Raji (cell line): ENCODE results near the gene RADIL.

Experiments used
- POLR2A ChIP-seq: IDR thresholded peaks from 2 replicates; pipeline ENCODE4 v1.6.1; 2011; ENCODE audit warnings: low read depth, low read length, control low read depth; ENCODE audit not compliant: insufficient read depth

RADIL gene

DNA sequence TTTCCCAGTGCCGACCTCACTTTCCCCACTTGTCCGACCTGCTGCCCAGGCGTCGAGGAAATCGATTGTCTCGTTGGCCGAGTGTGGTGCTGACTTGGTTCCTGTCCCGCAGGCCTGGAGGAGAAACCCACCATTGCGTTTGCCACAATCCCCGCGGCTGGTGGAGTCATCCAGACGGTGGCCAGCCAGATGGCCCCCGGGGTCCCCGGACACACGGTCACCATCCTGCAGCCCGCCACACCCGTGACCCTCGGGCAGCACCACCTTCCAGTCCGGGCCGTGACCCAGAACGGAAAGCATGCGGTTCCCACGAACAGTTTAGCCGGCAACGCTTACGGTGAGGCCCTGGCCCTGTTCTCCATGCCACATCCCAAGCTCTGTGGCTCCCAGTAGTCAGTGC is 122.6 kb downstream of the RADIL start:
- no peak for TF ChIP-seq POLR2A

DNA sequence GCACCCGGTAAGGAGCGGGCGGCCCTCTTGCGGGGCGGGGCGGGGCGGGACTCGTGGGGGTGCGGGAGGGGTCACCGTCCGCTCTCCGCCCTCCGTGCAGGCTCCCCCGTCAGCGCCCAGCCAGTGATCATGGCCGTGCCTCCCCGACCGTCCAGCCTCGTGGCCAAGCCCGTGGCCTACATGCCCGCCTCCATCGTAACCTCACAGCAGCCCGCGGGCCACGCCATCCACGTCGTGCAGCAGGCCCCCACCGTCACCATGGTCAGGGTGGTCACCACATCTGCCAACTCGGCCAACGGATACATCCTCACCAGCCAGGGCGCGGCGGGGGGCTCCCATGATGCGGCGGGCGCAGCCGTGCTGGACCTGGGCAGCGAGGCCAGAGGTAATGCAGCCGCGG is 124.3 kb downstream of the RADIL start:
- TF ChIP-seq POLR2A: no peak

DNA sequence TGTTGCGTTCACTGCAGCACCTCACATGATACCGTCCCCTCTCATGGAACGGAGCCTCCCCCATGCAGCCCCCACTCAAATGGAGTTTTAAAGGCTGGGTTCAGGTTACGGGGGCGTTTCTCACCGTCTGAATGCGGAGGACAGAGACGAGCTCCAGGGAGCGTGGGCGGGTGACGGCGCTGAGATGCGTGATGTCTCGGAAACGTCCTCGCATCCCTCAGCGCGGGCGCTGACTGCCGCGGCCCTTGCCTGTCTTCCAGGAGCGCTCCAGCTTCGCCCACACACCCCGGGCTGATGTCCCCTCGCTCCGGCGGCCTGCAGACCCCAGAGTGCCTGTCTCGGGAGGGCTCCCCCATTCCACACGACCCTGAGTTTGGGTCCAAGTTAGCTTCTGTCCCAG is 124.7 kb downstream of the RADIL start:
- TF ChIP-seq POLR2A: no peak

DNA sequence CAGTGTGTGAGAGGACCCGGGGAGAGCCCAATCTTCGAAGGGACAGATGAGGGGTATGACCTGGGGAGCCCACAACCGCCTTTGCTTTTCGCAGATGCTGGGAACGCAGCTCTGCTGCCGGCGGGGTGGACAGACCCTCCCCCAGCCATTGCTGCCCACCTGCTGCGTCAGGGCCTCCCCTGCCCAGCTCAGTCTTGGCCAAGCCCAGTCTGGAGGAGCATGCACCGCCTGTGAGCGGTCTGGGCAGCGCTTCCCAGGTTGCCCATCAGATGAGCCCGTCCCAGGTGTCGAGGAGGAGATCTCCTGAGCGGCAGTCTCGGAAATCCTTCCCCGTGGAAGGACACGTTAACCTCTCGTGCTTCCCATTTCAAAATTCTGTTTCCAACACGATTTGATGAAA is 125.4 kb downstream of the RADIL start:
- no peak for TF ChIP-seq POLR2A

DNA sequence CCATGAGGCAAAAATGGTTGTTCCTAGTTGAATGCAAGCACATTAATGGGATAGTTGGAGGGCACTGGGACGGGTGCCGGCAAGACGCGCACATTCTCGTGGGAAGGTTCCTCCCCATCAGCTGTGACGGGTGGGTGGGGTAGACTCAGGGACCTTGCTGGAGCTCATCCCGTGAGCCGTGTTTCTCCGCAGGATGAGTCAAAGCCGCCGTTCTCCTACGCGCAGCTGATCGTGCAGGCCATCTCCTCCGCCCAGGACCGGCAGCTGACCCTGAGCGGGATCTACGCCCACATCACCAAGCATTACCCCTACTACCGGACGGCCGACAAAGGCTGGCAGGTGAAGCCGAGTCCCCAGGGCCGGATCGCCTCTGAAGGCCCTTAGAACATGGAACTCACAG is 128.5 kb downstream of the RADIL start:
- TF ChIP-seq POLR2A: no peak

DNA sequence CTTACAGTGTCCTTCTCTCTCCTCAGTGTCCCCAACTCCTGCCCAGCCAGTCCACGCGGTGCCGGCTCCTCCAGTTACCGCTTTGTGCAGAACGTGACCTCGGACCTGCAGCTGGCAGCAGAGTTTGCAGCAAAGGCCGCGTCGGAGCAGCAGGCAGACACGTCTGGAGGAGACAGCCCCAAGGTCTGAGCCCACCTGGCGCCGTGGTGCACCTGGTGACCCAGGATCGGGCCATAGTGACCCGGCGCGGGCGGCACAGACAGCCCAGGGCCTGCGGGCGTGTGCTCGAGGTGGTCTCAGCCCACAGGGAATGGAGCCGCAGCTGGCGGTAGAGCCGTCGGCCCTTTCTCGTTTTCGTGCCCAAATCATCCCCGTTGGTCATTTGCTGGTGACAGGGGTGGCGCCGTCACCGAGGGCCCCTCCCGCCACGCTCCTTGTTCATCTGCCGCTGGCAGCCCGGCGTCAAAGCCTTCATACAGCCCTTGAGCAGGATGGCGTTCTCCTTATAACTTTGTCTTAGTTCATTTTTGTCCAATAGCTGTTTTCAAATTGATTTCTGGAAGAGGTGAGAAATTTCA is 129.0 kb downstream of the RADIL start:
- TF ChIP-seq POLR2A: no peak

DNA sequence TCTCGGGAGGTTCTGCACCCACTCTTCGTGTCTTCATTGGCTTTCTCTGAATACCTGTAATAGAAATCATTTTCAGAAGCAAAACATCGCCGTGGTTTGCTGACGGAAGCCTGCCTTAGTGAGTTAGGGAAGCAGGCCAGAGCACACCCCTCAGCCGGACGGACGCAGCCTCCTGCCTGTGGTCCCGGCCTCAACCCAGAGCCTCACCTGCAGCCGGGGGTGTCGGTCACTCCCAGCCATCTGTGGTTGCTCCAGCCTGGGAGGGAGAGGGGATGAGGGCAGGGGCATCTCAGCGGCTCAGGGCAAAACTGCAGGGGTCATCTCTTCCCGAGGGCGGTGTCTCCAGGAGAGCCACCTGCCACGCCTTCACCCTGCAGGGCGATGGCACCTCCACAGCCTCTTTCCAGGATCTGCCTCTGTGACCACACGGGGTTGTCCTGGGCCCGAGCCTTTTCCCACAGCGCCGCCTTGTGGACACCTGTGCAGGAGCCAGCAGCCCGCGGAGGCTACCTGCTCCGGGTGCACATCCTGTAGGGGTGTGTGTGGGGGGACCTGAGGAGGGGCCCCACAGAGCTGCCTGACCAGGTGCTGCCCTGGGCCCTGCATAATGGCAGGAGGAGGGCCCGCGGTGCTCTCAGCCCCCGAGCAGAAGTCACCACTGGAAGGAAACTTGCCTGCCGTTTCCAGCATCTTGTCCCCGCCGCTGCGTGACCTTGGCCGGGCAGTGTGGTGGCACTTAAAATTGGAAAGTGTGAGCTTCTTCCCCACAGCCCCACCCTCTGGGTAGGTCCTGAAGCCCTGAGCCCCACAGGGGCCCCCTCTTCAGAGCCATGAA is 129.7 kb downstream of the RADIL start:
- no peak for TF ChIP-seq POLR2A

DNA sequence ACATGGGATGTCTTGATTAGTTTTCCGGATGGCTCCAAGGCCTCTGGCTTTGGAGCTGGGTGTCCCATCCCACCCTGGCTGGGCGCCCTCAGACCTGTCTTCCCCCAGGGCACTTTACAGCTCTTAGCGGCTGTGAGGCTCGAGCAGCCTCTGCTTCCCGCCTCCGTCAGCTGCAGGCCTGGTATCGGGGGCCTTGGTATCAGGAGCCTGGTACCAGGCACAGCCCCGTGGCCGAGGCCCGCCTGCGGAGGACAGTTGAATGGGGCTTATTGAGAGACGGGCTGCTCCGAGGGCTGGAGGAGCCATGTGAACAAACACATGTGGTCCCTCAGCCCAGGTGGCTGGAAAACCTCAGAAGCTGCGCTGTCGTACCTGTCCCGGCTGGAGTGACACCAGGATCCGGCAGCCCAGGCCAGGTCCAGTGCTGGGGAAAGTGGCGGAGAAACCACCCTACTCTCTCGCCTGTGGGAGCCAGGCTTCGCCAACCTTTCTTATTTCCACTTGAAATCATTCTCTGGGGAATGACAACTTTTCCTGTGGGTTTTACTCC is 132.0 kb downstream of the RADIL start:
- TF ChIP-seq POLR2A: no peak

DNA sequence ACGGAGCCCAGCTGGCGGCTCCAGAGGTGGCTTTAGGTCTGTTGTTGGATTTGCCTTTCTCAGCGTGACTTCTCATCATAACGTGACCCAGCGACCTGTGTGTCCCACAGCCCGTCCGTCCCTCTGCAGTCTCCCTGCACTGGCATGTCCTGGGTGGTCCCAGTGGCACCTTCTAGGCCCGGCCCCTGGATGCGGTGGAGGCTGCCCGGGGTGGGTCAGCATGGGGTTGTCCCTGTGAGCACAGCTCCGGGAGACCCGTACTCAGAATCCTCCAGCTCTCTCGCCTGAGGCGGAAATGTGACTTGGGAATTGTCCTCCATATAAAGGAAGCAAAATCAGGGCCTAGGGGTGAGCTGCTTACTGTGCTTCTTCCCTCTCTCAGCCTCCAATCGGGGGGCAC is 133.7 kb downstream of the RADIL start:
- TF ChIP-seq POLR2A: no peak

DNA sequence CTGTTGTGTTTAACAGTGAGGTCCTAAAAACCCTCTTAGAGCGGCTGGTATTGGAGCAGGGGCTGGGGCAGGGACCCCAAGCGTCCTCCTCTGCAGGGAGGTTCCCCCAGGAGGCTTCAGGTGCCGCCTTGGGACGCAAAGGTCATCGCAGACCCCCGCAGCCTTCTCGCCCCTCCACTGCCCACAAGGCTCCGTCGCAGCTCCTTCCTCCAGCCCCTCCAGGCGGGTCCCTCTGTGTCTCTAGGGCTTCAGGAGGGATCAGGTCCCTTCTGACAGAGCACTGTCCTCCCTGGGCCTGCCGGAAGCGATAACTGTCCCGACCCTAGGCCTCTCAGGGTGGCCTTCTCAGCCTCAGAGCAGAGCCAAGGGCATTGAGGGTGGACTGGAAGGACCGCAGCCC is 134.2 kb downstream of the RADIL start:
- no peak for TF ChIP-seq POLR2A
